K562 (cell line): Measurements from ENCODE around the gene TGFBR3L. TPM values are rescaled to one million over a fixed set of nuclear protein-coding genes. Genes with fewer than 3 reads are reported as not detected.

Experiments used
- ATAC-seq: fragments of 200-7000 bp; cut with Tn5 transposase; 3 replicates; pipeline ENCODE4 v1.9.1; 2020; ENCODE audit warnings: moderate library complexity
- BruUV-seq: library from RNA; stranded (reverse); fragments of 400-500 nt; replicated peaks from 2 replicates; lab custom pipeline; 2021; lab: Mats Ljungman, UMichigan
- CTCF ChIA-PET: fragments of 300-600 bp; formaldehyde crosslinking; extraction: SDS; loops from one replicate; lab custom pipeline; 2021; ENCODE audit warnings: low intra/inter-chr PET ratio; lab: Yijun Ruan, JAX
- POLR2A ChIA-PET: fragments of 300-600, 350-650 bp; sonication (Branson Sonifier 250); formaldehyde crosslinking; extraction: SDS; loops from one replicate; lab custom pipeline; 2021; ENCODE audit warnings: antibody characterized with exemption, inconsistent platforms; lab: Yijun Ruan, JAX
- DNase-seq, 4 experiments: peaks; one replicate each; pipeline versions ENCODE4 v3.0.0 to v3.0.0-alpha.2; 2011 to 2018; ENCODE audit warnings: low spot score in 3 of 4, mixed read lengths in 3 of 4; ENCODE audit errors: extremely low read depth in 1 of 4
- FAIRE-seq: peaks from 2 replicates; lab custom pipeline; 2011; peaks lifted over from hg19 to GRCh38; lab: Jason Lieb, UNC
- H2AFZ ChIP-seq: 2 replicates; pipeline ENCODE4 v1.6.0; 2011; ENCODE audit warnings: low read depth, low read length, control low read depth, inconsistent platforms
- H3K27ac ChIP-seq: fragments of 200-600 bp; 3 replicates; pipeline ENCODE4 v1.8.0; 2011; ENCODE audit warnings: low read depth, mild to moderate bottlenecking, control low read depth, inconsistent platforms, low read length, moderate library complexity, mixed read lengths; ENCODE audit errors: extremely low read depth
- H3K27me3 ChIP-seq, 2 experiments: fragments of 300-600 bp in 1 of 2; 2 replicates in 1 of 2; 3 replicates in 1 of 2; pipeline versions ENCODE4 v1.6.0 to v1.8.0; 2011; ENCODE audit warnings: inconsistent platforms in 2 of 2, low read length in 2 of 2, mild to moderate bottlenecking in 1 of 2, mixed read lengths in 1 of 2, moderate library complexity in 1 of 2; ENCODE audit not compliant: control insufficient read depth in 2 of 2, insufficient read depth in 2 of 2
- H3K36me3 ChIP-seq: fragments of 300-600 bp; 3 replicates; pipeline ENCODE4 v1.8.0; 2011; ENCODE audit warnings: mild to moderate bottlenecking, low read length, inconsistent platforms; ENCODE audit not compliant: control insufficient read depth, insufficient read depth
- H3K4me1 ChIP-seq, 2 experiments: fragments of 200-600 bp in 1 of 2; replicated peaks in 1 of 2; 2 replicates in 1 of 2; 3 replicates in 1 of 2; pipeline versions ENCODE4 v1.5.1 to v1.8.0; 2011; ENCODE audit warnings: inconsistent platforms in 2 of 2, low read length in 2 of 2, mild to moderate bottlenecking in 1 of 2, mixed read lengths in 1 of 2, moderate library complexity in 1 of 2; ENCODE audit not compliant: control insufficient read depth in 2 of 2, insufficient read depth in 2 of 2
- H3K4me2 ChIP-seq: 2 replicates; pipeline ENCODE4 v1.6.1; 2011; ENCODE audit warnings: low read length, control low read depth, inconsistent platforms, mixed read lengths; ENCODE audit not compliant: insufficient read depth
- H3K4me3 ChIP-seq: fragments of 200-600 bp; sonication (generic), shearing (Covaris generic); 2 replicates; pipeline ENCODE4 v1.5.1; 2016; ENCODE audit warnings: control low read depth, inconsistent platforms
- H3K79me2 ChIP-seq: fragments of 200-600 bp; 3 replicates; pipeline ENCODE4 v1.8.0; 2011; ENCODE audit warnings: low read length, inconsistent platforms; ENCODE audit not compliant: control insufficient read depth, insufficient read depth
- H3K9ac ChIP-seq, 2 experiments: 2 replicates each; pipeline versions ENCODE4 v1.6.0 to v1.6.1; 2011; ENCODE audit warnings: low read depth in 2 of 2, low read length in 2 of 2, control low read depth in 1 of 2, inconsistent platforms in 1 of 2, mild to moderate bottlenecking in 1 of 2, mixed read lengths in 1 of 2; ENCODE audit not compliant: insufficient read depth in 1 of 2
- H3K9me1 ChIP-seq: one replicate; pipeline ENCODE4 v1.6.0; 2011; ENCODE audit warnings: inconsistent platforms, mild to moderate bottlenecking, low read length, moderate library complexity; ENCODE audit not compliant: control insufficient read depth, insufficient read depth
- H3K9me3 ChIP-seq: replicated peaks from 2 replicates; pipeline ENCODE4 v1.5.1; 2011; ENCODE audit warnings: low read depth, low read length, inconsistent platforms; ENCODE audit not compliant: control insufficient read depth, insufficient read depth
- H4K20me1 ChIP-seq: replicated peaks from 2 replicates; pipeline ENCODE4 v1.6.1; 2011; ENCODE audit warnings: low read length, inconsistent platforms, mixed read lengths; ENCODE audit not compliant: control insufficient read depth, insufficient read depth
- CHAMP1 ChIP-seq: fragments of 450-650 bp; IDR thresholded peaks from 2 replicates; pipeline ENCODE4 v1.6.1; 2016; ENCODE audit warnings: mild to moderate bottlenecking
- E2F6 ChIP-seq, 2 experiments: IDR thresholded peaks; 2 replicates each; pipeline ENCODE4 v1.6.1; 2011; ENCODE audit warnings: borderline replicate concordance in 1 of 2, control low read depth in 1 of 2, low read depth in 1 of 2, low read length in 1 of 2, mild to moderate bottlenecking in 1 of 2, mixed read lengths in 1 of 2, moderate library complexity in 1 of 2; ENCODE audit not compliant: insufficient read depth in 1 of 2, insufficient read length in 1 of 2, poor library complexity in 1 of 2, severe bottlenecking in 1 of 2; ENCODE audit errors: extremely low read depth in 1 of 2
- ESRRA ChIP-seq: fragments of 450-650 bp; IDR thresholded peaks from 2 replicates; pipeline ENCODE4 v1.6.1; 2014; ENCODE audit warnings: low read depth, mild to moderate bottlenecking, moderate library complexity, borderline replicate concordance
- FOS ChIP-seq: IDR thresholded peaks from 3 replicates; pipeline ENCODE4 v1.6.1; 2011; ENCODE audit not compliant: insufficient read length; ENCODE audit errors: extremely low read depth
- GABPB2 ChIP-seq: fragments of 250-450 bp; sonication (Bioruptor Pico); conservative IDR thresholded peaks from 2 replicates; pipeline ENCODE4 v1.5.1; 2021; ENCODE audit warnings: mild to moderate bottlenecking
- GTF2A2 ChIP-seq: IDR thresholded peaks from 2 replicates; pipeline ENCODE4 v1.6.1; 2016; ENCODE audit warnings: mild to moderate bottlenecking, missing genetic modification characterization, missing compliant biosample characterization
- GTF3C2 ChIP-seq: IDR thresholded peaks from 3 replicates; pipeline ENCODE4 v1.6.1; 2011; ENCODE audit warnings: borderline replicate concordance, mild to moderate bottlenecking, moderate library complexity; ENCODE audit not compliant: insufficient read length; ENCODE audit errors: extremely low read depth
- MEF2D ChIP-seq: conservative IDR thresholded peaks from 2 replicates; pipeline ENCODE4 v1.6.1; 2016; ENCODE audit warnings: low read depth, missing genetic modification characterization, missing compliant biosample characterization
- ZBTB5 ChIP-seq: fragments of 450-650 bp; IDR thresholded peaks from 2 replicates; pipeline ENCODE4 v1.6.1; 2017; ENCODE audit warnings: antibody characterized with exemption
- ZKSCAN1 ChIP-seq: fragments of 150-350 bp; IDR thresholded peaks from 2 replicates; pipeline ENCODE4 v1.6.1; 2016; ENCODE audit warnings: low read depth, low read length
- ZNF121 ChIP-seq: sonication (generic); formaldehyde crosslinking; conservative IDR thresholded peaks from 2 replicates; pipeline ENCODE4 v1.8.0; 2022; ENCODE audit warnings: missing genetic modification reagents
- WGBS: fragments of 100-300 bp; shearing (Covaris generic); methylation state at CpG from one replicate; pipeline ENCODE4 v1.1.6; 2016; ENCODE audit warnings: low coverage, mixed read lengths; ENCODE audit not compliant: insufficient coverage; ENCODE audit errors: missing lambda C conversion rate; 5-methylcytosine and 5-hydroxymethylcytosine counted together
- in situ Hi-C: fragments of 300-500 bp; cut with MboI; formaldehyde crosslinking; loops from 4 replicates; pipeline ENCODE4 v1.15.0; 2018; ENCODE audit warnings: inconsistent platforms, mixed read lengths
- intact Hi-C: fragments of 100-400 bp; cut with micrococcal nuclease; formaldehyde crosslinking; loops from 2 replicates; pipeline ENCODE4 v1.14.2; 2022
- polyA plus RNA-seq, 8 experiments: library from polyadenylated mRNA; depleted of rRNA in 4 of 8; stranded (reverse) in 5 of 8; unstranded in 3 of 8; fragments of >200 nt; fragmentation: Nextera tagmentation in 2 of 8; fragmentation: Illumina TruSeq in 1 of 8; extraction: Ambion mirVana in 2 of 8; extraction: Trizol in 1 of 8; gene quantifications; 2 replicates each; pipeline versions ENCODE4 v1.2.1 to v1.2.3, GENCODE V29; 2011 to 2014; ENCODE audit warnings: inconsistent platforms in 1 of 8, missing spikeins in 1 of 8
- total RNA-seq, 7 experiments: library from RNA; depleted of rRNA in 6 of 7; stranded (reverse); fragments of >200 nt in 6 of 7; fragmentation: Illumina TruSeq in 2 of 7; extraction: Trizol in 2 of 7; gene quantifications; 2 replicates each; pipeline versions ENCODE4 v1.2.1 to v1.2.3, GENCODE V29; 2011 to 2021; ENCODE audit warnings: low replicate concordance in 1 of 7

TGFBR3L gene
- total and polyA plus RNA-seq, 9 of the 15 experiments (the other 6 are each of a cell fraction or from before 2014, with no cell fraction given), result not detected

GRCh38 chr19:7925171-7925851 is 10.7 kb downstream of the TGFBR3L start:
- intact Hi-C loops (loop anchor here (1.0 kb wide), 1 partner anchor 72 kb away; no protein-coding TSS in a partner anchor), in situ Hi-C loops (no loop called here)
- Histone ChIP-seq H3K9ac (peak overlapping the region in 1 of 2 experiments; percentile 87; a peak in 2 of 4 replicates), H3K4me2 (peak overlapping the region; percentile 66), H3K4me3 (peak overlapping the region; percentile 48), H3K27ac (peak overlapping the region; percentile 48; the same call in 1 of the 3 replicates), H4K20me1 (peaks cover 31% of the 10 kb centered on the region; the same call in 1 of the 2 replicates), H3K79me2 (no peaks in the 10 kb centered on the region; the same call in 2 of the 3 replicates), H3K9me3 (no peaks in the 10 kb centered on the region), H3K9me1 (no peaks in the 10 kb centered on the region), H3K36me3 (peaks cover 39% of the 10 kb centered on the region; the same call in 1 of the 3 replicates), H3K27me3 (no peaks in the 10 kb centered on the region), H2AFZ (peak overlapping the region; percentile 79; the same call in 1 of the 2 replicates), H3K4me1 (peaks cover 13 to 86% of the 10 kb centered on the region in 2 experiments)
- peak; percentile 57 for ATAC-seq
- FAIRE-seq, result peak; percentile 86
- BruUV-seq, result no TSS peak
- CTCF ChIA-PET, result interaction anchor here (0.6 to 1.4 kb wide), 3 partner anchors 60 to 697 kb away, joined by 3 to 5 read pairs (median 3); no protein-coding TSS in a partner anchor
- POLR2A ChIA-PET, result no interaction called here
- under 1% methylated on average over 32 of the region's 98 CpGs for WGBS
- peak; percentile 75 to 93 (median 84) for DNase-seq
- no peak for TF ChIP-seq GABPB2
- TF ChIP-seq MEF2D (tag), result no peak
- TF ChIP-seq FOS, result no peak
- TF ChIP-seq GTF3C2, result no peak
- peak; percentile 97 to 98 for TF ChIP-seq E2F6 (IDR thresholded peaks at IDR 0.05; ENCODE audit: borderline replicate concordance in 1 of 2, extremely low read depth in 1 of 2, insufficient read depth in 1 of 2, insufficient read length in 1 of 2, low read depth in 1 of 2, low read length in 1 of 2, poor library complexity in 1 of 2, severe bottlenecking in 1 of 2)
- no peak for TF ChIP-seq ZKSCAN1
- TF ChIP-seq ZBTB5, result no peak
- TF ChIP-seq ESRRA, result no peak
- no peak for TF ChIP-seq GTF2A2 (tag)
- TF ChIP-seq CHAMP1, result no peak
- no peak for TF ChIP-seq ZNF121 (CRISPR knock-in tag)
